B cell (primary cell): ENCODE data around the gene DNAH6. TPM values are rescaled to one million over a fixed set of nuclear protein-coding genes. Genes with fewer than 3 reads are reported as not detected.

Experiments
- ATAC-seq: fragments of 200-7000 bp; cut with Tn5 transposase; one replicate; pipeline ENCODE4 v1.10.0; 2021; ENCODE audit warnings: low read depth, mild to moderate bottlenecking, moderate number of reproducible peaks, moderate library complexity
- CTCF ChIA-PET: fragments of 350-600 bp; sonication (Branson Sonifier 250); formaldehyde crosslinking; loops from one replicate; lab custom pipeline; 2021; ENCODE audit warnings: antibody characterized with exemption, inconsistent platforms; lab: Charles Lee
- POLR2A ChIA-PET: fragments of 350-600 bp; sonication (Branson Sonifier 250); formaldehyde crosslinking; loops from one replicate; lab custom pipeline; 2021; ENCODE audit warnings: antibody characterized with exemption; lab: Charles Lee
- DNase-seq: peaks from one replicate; pipeline ENCODE4 v3.0.0; 2013
- H2AFZ ChIP-seq: 2 replicates; pipeline ENCODE4 v1.6.1; 2012; ENCODE audit warnings: mild to moderate bottlenecking, low read depth, low read length; ENCODE audit not compliant: insufficient read depth, poor library complexity, severe bottlenecking
- H3K27ac ChIP-seq, 2 donors: 1 replicate in 1 of 2; 2 replicates in 1 of 2; pipeline ENCODE4 v1.5.1; 2012 to 2013; ENCODE audit warnings: low read length in 2 of 2, mild to moderate bottlenecking in 2 of 2, moderate library complexity in 1 of 2
- H3K27me3 ChIP-seq, 4 experiments: fragments of 200-600 bp in 1 of 4; sonication (generic) in 1 of 4; replicated peaks in 1 of 4; 1 replicate in 2 of 4; 2 replicates in 2 of 4; pipeline versions ENCODE4 v1.6.1 to v1.7.0; 2013 to 2016; ENCODE audit warnings: low read length in 3 of 4, mild to moderate bottlenecking in 2 of 4, mixed read lengths in 1 of 4, moderate library complexity in 1 of 4; ENCODE audit not compliant: insufficient read depth in 4 of 4, control insufficient read depth in 3 of 4; ENCODE audit errors: control extremely low read depth in 1 of 4
- H3K36me3 ChIP-seq, 2 experiments: replicated peaks in 1 of 2; 1 replicate in 1 of 2; 2 replicates in 1 of 2; pipeline versions ENCODE4 v1.6.1 to v1.7.1; 2013; ENCODE audit warnings: low read length in 1 of 2; ENCODE audit not compliant: insufficient read depth in 2 of 2, control insufficient read depth in 1 of 2; ENCODE audit errors: control extremely low read depth in 1 of 2, extremely low read depth in 1 of 2
- H3K4me1 ChIP-seq, 2 donors: fragments of 200-600 bp in 1 of 2; sonication (generic) in 1 of 2; 1 replicate in 1 of 2; 2 replicates in 1 of 2; pipeline versions ENCODE4 v1.5.1 to v1.6.1; 2013 to 2017; ENCODE audit warnings: low read length in 2 of 2; ENCODE audit not compliant: control insufficient read depth in 2 of 2, insufficient read depth in 2 of 2
- H3K4me2 ChIP-seq: replicated peaks from 2 replicates; pipeline ENCODE3; 2012; ENCODE audit warnings: mild to moderate bottlenecking, low read depth, low read length; ENCODE audit not compliant: poor library complexity, severe bottlenecking
- H3K4me3 ChIP-seq, 5 experiments: fragments of 200-600 bp in 1 of 5; sonication (generic) in 1 of 5; 1 replicate in 3 of 5; 2 replicates in 2 of 5; pipeline versions ENCODE4 v1.5.1 to v1.7.0; 2011 to 2016; ENCODE audit warnings: low read length in 4 of 5, mild to moderate bottlenecking in 4 of 5, low read depth in 2 of 5, control low read depth in 1 of 5, moderate library complexity in 1 of 5; ENCODE audit not compliant: insufficient read depth in 1 of 5; ENCODE audit errors: control extremely low read depth in 1 of 5, extremely low read depth in 1 of 5
- H3K79me2 ChIP-seq: fragments of 200-600 bp; sonication (generic); one replicate; pipeline ENCODE4 v1.6.0; 2016; ENCODE audit warnings: low read length; ENCODE audit not compliant: control insufficient read depth, insufficient read depth
- H3K9ac ChIP-seq: fragments of 200-600 bp; sonication (generic); 2 replicates; pipeline ENCODE4 v1.6.1; 2017; ENCODE audit warnings: mild to moderate bottlenecking, low read length, moderate library complexity
- H3K9me3 ChIP-seq, 3 donors: one replicate each; pipeline versions ENCODE4 v1.6.1 to v1.7.1; 2013; ENCODE audit warnings: low read length in 2 of 3; ENCODE audit not compliant: control insufficient read depth in 2 of 3, insufficient read depth in 1 of 3; ENCODE audit errors: control extremely low read depth in 1 of 3
- H4K20me1 ChIP-seq: 2 replicates; pipeline ENCODE4 v1.6.0; 2012; ENCODE audit warnings: mild to moderate bottlenecking, low read length; ENCODE audit not compliant: insufficient read depth, control insufficient read depth, poor library complexity, severe bottlenecking
- H3K27ac Mint-ChIP-seq: one replicate; pipeline ENCODE4 v1.8.0; 2021; ENCODE audit warnings: mixed read lengths
- H3K27me3 Mint-ChIP-seq: one replicate; pipeline ENCODE4 v1.8.0; 2021; ENCODE audit warnings: mixed read lengths
- H3K4me1 Mint-ChIP-seq: one replicate; pipeline ENCODE4 v1.8.0; 2021; ENCODE audit warnings: mixed read lengths
- H3K4me3 Mint-ChIP-seq: one replicate; pipeline ENCODE4 v1.8.0; 2021; ENCODE audit warnings: mixed read lengths
- H3K9me3 Mint-ChIP-seq: one replicate; pipeline ENCODE4 v1.8.0; 2022; ENCODE audit warnings: mixed read lengths; ENCODE audit not compliant: insufficient read depth
- EZH2 ChIP-seq: IDR thresholded peaks from 2 replicates; pipeline ENCODE4 v1.6.1; 2012; ENCODE audit warnings: borderline replicate concordance, low read depth, mild to moderate bottlenecking, moderate library complexity, low read length; ENCODE audit not compliant: insufficient read depth, poor library complexity, severe bottlenecking
- WGBS: methylation state at CpG from one replicate; pipeline ENCODE4 v1.1.5; 2013; ENCODE audit warnings: missing lambda C conversion rate; ENCODE audit not compliant: insufficient coverage; 5-methylcytosine and 5-hydroxymethylcytosine counted together
- intact Hi-C: fragments of 100-400 bp; cut with micrococcal nuclease; formaldehyde crosslinking; loops from one replicate; pipeline ENCODE4 v1.10.0; 2022
- polyA plus RNA-seq: library from polyadenylated mRNA; depleted of rRNA; stranded (reverse); fragments of >200 nt; gene quantifications from 2 replicates; pipeline ENCODE4 v1.2.3, GENCODE V29; 2012
- total RNA-seq, 2 donors: library from RNA; stranded (reverse); fragments of 120-200 nt in 1 of 2; gene quantifications; 1 replicate in 1 of 2; 2 replicates in 1 of 2; pipeline versions ENCODE4 v1.2.3 to v1.2.4, GENCODE V29; 2013 to 2022
- TF ChIP-seq, protein P1 (sequence below): fragments of 200-600 bp; IDR thresholded peaks from one replicate; pipeline ENCODE4 v1.8.0; 2022; ENCODE audit warnings: antibody characterized with exemption, mild to moderate bottlenecking

The DNAH6 gene
- total and polyA plus RNA-seq, 2 donors (not counting 1 experiment from before 2014, with no cell fraction given) = 0.01 to 1.9 TPM

DNA sequence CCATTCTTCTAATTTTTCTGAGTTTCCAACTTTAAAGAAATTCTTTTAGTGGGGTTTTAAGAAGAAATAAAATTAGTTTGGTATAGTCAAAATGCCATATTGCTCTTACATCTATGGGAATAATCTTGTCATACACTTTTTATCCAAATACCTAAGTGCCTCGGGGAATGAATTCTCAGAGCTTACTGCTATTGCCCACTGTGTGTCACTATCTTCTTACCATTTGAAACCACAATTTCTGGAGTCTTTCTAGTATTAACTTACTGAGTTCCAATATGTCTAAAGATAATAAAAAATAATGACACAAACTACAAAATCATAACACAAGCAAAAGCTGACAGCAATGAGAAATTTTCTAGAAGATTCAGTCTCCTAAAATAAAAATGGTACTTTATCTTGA lies 23.7 kb upstream of the DNAH6 start:
- DNase-seq = no peak
- no peak overlapping the region for H3K9ac ChIP-seq
- no peak for TF ChIP-seq EZH2
- TF ChIP-seq, protein P1, sequence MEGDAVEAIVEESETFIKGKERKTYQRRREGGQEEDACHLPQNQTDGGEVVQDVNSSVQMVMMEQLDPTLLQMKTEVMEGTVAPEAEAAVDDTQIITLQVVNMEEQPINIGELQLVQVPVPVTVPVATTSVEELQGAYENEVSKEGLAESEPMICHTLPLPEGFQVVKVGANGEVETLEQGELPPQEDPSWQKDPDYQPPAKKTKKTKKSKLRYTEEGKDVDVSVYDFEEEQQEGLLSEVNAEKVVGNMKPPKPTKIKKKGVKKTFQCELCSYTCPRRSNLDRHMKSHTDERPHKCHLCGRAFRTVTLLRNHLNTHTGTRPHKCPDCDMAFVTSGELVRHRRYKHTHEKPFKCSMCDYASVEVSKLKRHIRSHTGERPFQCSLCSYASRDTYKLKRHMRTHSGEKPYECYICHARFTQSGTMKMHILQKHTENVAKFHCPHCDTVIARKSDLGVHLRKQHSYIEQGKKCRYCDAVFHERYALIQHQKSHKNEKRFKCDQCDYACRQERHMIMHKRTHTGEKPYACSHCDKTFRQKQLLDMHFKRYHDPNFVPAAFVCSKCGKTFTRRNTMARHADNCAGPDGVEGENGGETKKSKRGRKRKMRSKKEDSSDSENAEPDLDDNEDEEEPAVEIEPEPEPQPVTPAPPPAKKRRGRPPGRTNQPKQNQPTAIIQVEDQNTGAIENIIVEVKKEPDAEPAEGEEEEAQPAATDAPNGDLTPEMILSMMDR = no peak
- H3K4me1 Mint-ChIP-seq = no peaks in the 10 kb centered on the region
- no peak overlapping the region for H3K27ac ChIP-seq
- H3K27me3 Mint-ChIP-seq = no peaks in the 10 kb centered on the region
- no peak overlapping the region for H3K4me2 ChIP-seq
- WGBS = no CpG with 5 or more reads among the region's 1 CpG
- no peak overlapping the region for H3K4me3 Mint-ChIP-seq
- H3K27ac Mint-ChIP-seq = no peak overlapping the region
- no peaks in the 10 kb centered on the region for H3K9me3 ChIP-seq
- CTCF ChIA-PET = interaction anchor here (0.9 to 5.5 kb wide), 3 partner anchors 369 to 433 kb away, joined by 3 to 31 read pairs (median 5); no protein-coding TSS in a partner anchor
- intact Hi-C loops = no loop called here
- H4K20me1 ChIP-seq = no peaks in the 10 kb centered on the region
- H3K36me3 ChIP-seq = no peaks in the 10 kb centered on the region
- H2AFZ ChIP-seq = no peak overlapping the region
- no peaks in the 10 kb centered on the region for H3K79me2 ChIP-seq
- no peaks in the 10 kb centered on the region for H3K9me3 Mint-ChIP-seq
- POLR2A ChIA-PET = no interaction called here
- no peaks in the 10 kb centered on the region for H3K27me3 ChIP-seq
- ATAC-seq = no peak
- H3K4me1 ChIP-seq = no peaks in the 10 kb centered on the region
- no peak overlapping the region for H3K4me3 ChIP-seq

GRCh38 chr2:84493514-84493913 lies 22.8 kb upstream of the DNAH6 start:
- CTCF ChIA-PET = interaction anchor here (0.8 to 5.5 kb wide), 6 partner anchors 368 to 793 kb away, joined by 3 to 31 read pairs (median 4); partner anchors contain the start of gene TRABD2A

More at GRCh38 chr2:84493514-84493913, 22.8 kb upstream of the DNAH6 start:
- Mint-ChIP-seq H3K27me3 (no peaks in the 10 kb centered on the region), H3K4me1 (no peaks in the 10 kb centered on the region), H3K4me3 (no peak overlapping the region), H3K27ac (no peak overlapping the region), H3K9me3 (no peaks in the 10 kb centered on the region)
- DNase-seq = no peak
- H3K9ac ChIP-seq = no peak overlapping the region
- H3K36me3 ChIP-seq = no peaks in the 10 kb centered on the region
- TF ChIP-seq, protein P1 = no peak
- TF ChIP-seq EZH2 = no peak
- no peaks in the 10 kb centered on the region for H3K4me1 ChIP-seq
- H4K20me1 ChIP-seq = no peaks in the 10 kb centered on the region
- intact Hi-C loops = no loop called here
- H2AFZ ChIP-seq = no peak overlapping the region
- POLR2A ChIA-PET = no interaction called here
- no peak for ATAC-seq
- 96% methylated on average over 3 of the region's 5 CpGs for WGBS
- no peaks in the 10 kb centered on the region for H3K9me3 ChIP-seq
- no peak overlapping the region for H3K4me3 ChIP-seq
- H3K27me3 ChIP-seq = no peaks in the 10 kb centered on the region
- H3K4me2 ChIP-seq = no peak overlapping the region
- no peaks in the 10 kb centered on the region for H3K79me2 ChIP-seq
- no peak overlapping the region for H3K27ac ChIP-seq
